Measurements from ENCODE around the gene ZNF777.

Gene ZNF777

GRCh38 chr7:149475121-149476045 is 14.5 kb upstream of the ZNF777 start:
- no peak for DNase-seq

GRCh38 chr7:149474309-149475120 is 13.7 kb upstream of the ZNF777 start:
- no peak for DNase-seq

- no peak for DNase-seq
Measured at GRCh38 chr7:149473251-149473650, 12.4 kb upstream of the ZNF777 start.

GRCh38 chr7:149471289-149471953 is 10.6 kb upstream of the ZNF777 start:
- no peak for DNase-seq

GRCh38 chr7:149469806-149470205 is 8.9 kb upstream of the ZNF777 start:
- no peak for DNase-seq

GRCh38 chr7:149468208-149468607 is 7.3 kb upstream of the ZNF777 start:
- DNase-seq: no peak

- DNase-seq: no peak
Measured at GRCh38 chr7:149467321-149467859, 6.5 kb upstream of the ZNF777 start.

- DNase-seq: no peak
Measured at GRCh38 chr7:149466364-149466763, 5.5 kb upstream of the ZNF777 start.

- DNase-seq: no peak
Measured at GRCh38 chr7:149463500-149464161, 2.8 kb upstream of the ZNF777 start.

GRCh38 chr7:149462101-149462520 is 1.2 kb upstream of the ZNF777 start:
- no peak for DNase-seq

- DNase-seq: peak in 1 of 2 experiments; percentile 30
Measured at GRCh38 chr7:149459540-149460452, 1.1 kb downstream of the ZNF777 start.

- no peak for DNase-seq
Measured at GRCh38 chr7:149459201-149459539, 1.7 kb downstream of the ZNF777 start.

- DNase-seq: no peak
Measured at GRCh38 chr7:149458235-149458634, 2.6 kb downstream of the ZNF777 start.

GRCh38 chr7:149457766-149458165 is 3.1 kb downstream of the ZNF777 start:
- DNase-seq: no peak

GRCh38 chr7:149456506-149457421 is 4.1 kb downstream of the ZNF777 start:
- no peak for DNase-seq

- no peak for DNase-seq
Measured at GRCh38 chr7:149455175-149455950, 5.5 kb downstream of the ZNF777 start.

GRCh38 chr7:149454750-149455149 is 6.1 kb downstream of the ZNF777 start:
- DNase-seq: no peak

GRCh38 chr7:149454006-149454405 is 6.9 kb downstream of the ZNF777 start:
- no peak for DNase-seq

- no peak for DNase-seq
Measured at GRCh38 chr7:149450821-149451220, 10.0 kb downstream of the ZNF777 start.
